ACHN (cell line): ENCODE measurements around the gene SLC25A34.
"Not testable (repeated sequence)": the region's sequence is repeated elsewhere in the genome, so short reads cannot be mapped to it uniquely, and the experiment has no call there.

Experiments
- DNase-seq: peaks from one replicate; pipeline ENCODE4 v3.0.0-alpha.2; 2015
- in situ Hi-C: cut with HindIII; loops from 2 replicates; pipeline ENCODE4 v1.10.0; 2017; ENCODE audit warnings: low sequenced_read_pairs, low pct_ligation_motif_present, low pct_unique_long_range_greater_than_20kb

SLC25A34 gene

GRCh38 chr1:15736038-15736891 lies at the start of gene SLC25A34:
TSS of gene SLC25A34 (plus strand) at chr1:15736258. CDS start at chr1:15736486, 228 bp downstream.
- in situ Hi-C loops: no loop called here
- no peak for DNase-seq

GRCh38 chr1:15687446-15687845 lies 48.6 kb upstream of the SLC25A34 start:
- DNase-seq: no peak
- in situ Hi-C loops: no loop called here

- in situ Hi-C loops: no loop called here
- no peak for DNase-seq
These were observed 45.7 kb upstream of the SLC25A34 start for GRCh38 chr1:15690317-15690716.

- DNase-seq: no peak
- in situ Hi-C loops: no loop called here
These were observed 44.5 kb upstream of the SLC25A34 start for GRCh38 chr1:15691434-15692032.

DNA sequence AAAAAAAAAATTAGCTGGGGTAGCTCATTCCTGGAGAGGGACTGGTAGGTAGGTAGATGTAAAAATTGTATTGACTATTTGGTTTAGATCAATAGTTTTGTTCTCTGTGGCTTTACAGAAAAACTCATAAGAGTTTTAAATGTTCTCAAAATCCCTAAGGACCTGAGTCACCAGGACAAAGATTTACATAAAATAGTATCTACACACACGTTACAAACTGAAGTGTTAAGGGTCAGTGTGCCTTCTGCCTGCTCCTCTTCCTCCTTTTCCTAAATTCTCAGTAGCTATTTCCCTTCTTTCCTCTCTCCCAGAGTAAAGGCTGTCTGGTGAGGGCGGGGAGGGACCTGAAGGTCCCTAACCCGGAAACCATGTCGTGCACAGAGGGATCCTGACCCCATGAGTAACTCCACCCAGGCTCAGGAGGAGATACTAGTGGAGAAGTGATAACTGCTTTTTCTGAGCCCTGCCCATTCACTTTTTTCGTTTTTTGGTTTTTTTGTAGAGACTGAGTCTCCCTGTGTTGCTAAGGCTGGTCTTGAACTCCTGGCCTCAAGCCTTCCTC lies 43.9 kb upstream of the SLC25A34 start:
- no peak for DNase-seq
- in situ Hi-C loops: no loop called here

GRCh38 chr1:15693371-15693770 lies 42.7 kb upstream of the SLC25A34 start:
- in situ Hi-C loops: no loop called here
- no peak for DNase-seq

DNA sequence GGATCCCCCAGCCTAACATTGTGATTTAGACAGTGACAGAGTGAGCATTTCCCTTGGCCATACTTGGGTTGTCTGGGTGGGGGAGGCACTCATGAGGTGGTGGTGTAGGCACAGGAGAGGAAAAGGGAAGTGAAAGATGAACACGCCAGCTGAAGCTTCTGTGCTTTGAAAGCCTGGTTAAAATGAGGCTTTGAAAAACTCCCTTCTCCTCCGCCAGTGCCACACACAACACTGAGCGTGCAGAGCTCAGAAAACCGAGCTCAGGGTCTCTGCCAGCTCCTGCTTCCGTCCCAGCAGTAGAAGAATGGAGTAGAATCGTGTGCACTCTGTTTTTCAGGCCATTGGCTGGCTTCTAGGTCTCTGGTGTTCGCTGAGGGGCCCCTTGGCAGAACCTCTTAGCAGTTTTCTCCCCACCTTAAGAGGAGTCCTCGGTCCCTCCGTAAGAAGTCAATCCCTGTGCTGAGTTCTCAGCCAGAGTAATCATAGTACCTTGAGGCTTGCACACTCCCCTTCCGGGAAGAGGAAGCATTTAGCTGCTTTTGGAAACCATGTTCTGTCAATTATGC lies 39.0 kb upstream of the SLC25A34 start:
- no peak for DNase-seq
- in situ Hi-C loops: no loop called here

DNA sequence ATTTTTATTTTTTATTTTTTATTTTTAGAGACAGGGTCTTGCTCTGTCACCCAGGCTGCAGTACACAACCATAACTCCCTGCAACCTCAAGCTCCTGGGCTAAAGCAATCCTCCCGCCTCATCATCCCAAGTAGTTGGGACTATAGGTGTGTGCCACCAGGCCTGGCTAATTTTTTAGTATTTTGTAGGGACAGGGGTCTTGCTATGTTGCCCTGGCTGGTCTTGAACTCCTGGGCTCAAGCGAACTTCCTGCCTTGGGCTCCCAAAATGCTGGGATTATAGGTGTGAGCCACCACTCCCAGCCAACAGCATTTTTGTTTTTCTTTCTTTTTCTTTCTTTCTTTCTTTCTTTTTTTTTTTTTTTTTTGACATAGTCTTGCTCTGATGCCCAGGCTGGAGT lies 37.9 kb upstream of the SLC25A34 start:
- no peak for DNase-seq
- in situ Hi-C loops: no loop called here

- DNase-seq, in situ Hi-C loops: not testable (repeated sequence)
These were observed 36.7 kb upstream of the SLC25A34 start for GRCh38 chr1:15699321-15699720.

DNA sequence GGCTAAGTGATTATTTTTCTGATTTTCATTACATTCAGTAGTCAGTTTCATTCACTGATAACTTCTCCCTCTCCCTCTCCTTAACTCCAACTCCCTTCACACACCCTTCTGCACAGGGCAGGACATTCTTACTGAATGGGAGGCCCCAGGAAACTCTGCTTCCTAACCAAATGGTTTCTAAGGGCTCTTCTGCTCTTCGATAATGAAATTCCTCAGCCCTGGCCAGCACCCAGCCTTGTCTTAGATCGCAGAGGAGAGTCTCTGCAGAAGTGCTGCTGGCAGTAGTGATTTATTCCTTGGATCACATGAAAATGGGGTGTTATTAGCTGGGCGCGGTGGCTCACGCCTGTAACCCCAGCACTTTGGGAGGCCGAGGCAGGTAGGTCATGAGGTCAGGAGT lies 35.5 kb upstream of the SLC25A34 start:
- in situ Hi-C loops: no loop called here
- DNase-seq: no peak

DNA sequence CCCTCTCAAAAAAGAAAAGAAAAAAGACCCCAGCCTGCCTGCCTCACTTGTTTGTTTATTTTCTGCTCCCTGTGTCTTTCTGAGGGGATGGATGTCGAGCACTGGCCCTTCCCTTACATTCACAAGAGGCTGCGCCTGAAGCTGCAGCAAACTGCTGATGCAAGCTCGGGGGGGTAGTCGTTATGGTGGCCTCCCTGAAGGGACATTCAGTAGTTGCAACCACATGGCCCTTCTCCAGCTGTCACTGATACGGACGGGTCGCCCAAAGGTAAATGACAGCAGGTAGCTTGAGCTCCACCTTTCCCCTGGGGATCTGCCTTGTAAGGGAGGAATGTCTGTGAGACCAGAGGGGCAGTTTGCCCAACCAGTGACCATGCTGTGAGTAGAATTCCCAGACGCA lies 34.3 kb upstream of the SLC25A34 start:
- in situ Hi-C loops: no loop called here
- DNase-seq: no peak

DNA sequence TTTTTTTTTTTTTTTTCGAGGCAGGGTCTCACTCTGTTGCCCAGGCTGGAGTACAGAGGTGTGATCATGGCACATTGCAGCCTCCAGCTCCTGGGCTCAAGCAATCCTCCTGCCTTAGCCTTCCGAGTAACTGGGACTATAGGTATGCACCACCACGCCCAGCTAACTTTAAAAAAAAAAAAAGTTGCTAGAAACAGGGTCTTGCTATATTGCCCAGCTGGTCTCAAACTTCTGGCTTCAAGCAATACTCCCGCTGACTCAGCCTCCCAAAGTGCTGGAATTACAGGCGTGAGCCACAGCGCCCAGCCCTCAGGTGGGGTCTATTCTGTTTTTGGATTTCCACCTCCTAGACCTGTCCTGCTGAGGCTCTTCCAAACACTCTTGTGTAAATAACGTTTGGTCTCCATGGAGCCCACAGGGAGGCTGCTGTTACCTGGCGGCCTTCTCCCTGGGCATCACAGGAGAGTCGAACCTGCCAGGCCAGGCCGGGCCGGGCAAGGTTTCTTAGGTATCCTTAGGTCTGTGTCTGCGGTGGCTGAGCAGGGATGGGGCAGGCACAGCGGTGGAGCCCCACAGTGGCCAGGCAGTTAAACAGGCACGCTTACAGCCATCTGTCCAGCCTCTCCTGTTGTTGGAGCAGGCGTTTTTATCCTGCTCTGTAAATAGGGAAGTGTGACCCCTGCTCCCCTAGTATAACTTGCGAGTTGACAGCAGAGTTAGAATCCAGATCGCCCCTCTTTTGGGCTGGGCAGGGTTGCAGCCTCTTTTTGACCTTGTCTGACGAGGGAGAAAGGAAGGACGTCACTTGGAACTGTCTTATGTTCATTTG lies 33.1 kb upstream of the SLC25A34 start:
- in situ Hi-C loops: no loop called here
- DNase-seq: peak; percentile 51

DNA sequence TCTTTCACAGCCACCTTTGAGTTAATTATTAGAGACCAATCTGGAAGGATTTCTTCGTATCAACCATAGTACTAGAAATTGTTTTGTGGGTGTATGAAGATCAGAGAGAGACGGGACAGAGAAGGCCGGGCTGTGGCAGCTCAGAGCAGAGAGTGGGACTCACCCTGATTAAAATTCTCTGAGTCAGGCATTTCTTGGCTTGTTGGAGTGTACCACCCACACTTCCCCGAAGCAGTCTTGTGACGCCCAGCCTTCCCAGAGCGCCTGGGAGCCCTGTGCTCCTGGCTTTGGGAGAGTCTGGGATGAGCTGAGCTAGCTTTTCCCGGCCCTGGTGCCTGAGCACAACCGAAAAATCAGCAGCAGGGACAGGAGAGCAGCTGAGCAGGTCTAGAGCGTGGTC lies 32.5 kb upstream of the SLC25A34 start:
- in situ Hi-C loops: no loop called here
- DNase-seq: peak; percentile 79

- in situ Hi-C loops: no loop called here
- no peak for DNase-seq
These were observed 31.4 kb upstream of the SLC25A34 start for GRCh38 chr1:15704526-15705183.

- DNase-seq: no peak
- in situ Hi-C loops: no loop called here
These were observed 30.9 kb upstream of the SLC25A34 start for GRCh38 chr1:15705184-15705566.

GRCh38 chr1:15706751-15707150 lies 29.3 kb upstream of the SLC25A34 start:
- in situ Hi-C loops: no loop called here
- no peak for DNase-seq

DNA sequence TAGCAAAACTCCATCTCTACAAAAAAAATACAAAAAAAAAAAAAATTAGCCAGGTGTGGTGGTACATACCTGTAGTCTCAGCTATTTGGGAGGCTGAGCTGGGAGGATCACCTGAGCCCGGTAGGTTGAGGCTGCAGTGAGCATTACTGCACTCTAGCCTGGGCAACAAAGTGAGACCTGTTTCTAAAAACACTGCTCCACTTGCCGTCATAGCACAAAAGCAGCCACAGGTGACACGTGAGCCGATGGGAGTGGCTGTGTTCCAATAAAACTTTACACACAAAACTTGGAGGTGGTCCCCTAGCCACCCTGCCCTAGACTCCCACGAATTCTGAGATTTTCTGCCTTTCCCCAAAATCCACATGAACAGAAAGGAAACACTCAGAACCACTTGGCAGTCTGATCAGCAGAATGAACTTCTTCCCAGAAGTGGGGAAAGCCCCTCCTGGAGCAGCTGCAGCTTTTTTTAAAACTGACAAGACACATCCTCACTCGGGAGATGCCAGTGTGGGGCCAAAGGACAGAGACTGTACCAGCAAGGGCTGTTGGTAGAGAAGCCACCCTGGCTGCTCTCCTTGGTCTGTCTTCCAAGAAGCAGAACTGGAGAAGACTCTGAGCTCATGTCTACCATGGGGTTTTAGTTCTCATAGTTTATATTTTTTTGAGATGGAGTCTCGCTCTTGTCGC lies 28.7 kb upstream of the SLC25A34 start:
- no peak for DNase-seq
- in situ Hi-C loops: no loop called here
